Measurements from ENCODE around the gene FITM1. TPM values are rescaled to one million over a fixed set of nuclear protein-coding genes. Genes with fewer than 3 reads are reported as not detected.

The FITM1 gene
- total RNA-seq, 4 donors from 2014 or later, result 0.68 TPM; not detected in 3

- no peak for TF ChIP-seq CTCF (IDR thresholded peaks at IDR 0.05; ENCODE audit: low read depth)
Measured at GRCh38 chr14:24127673-24128072, 2.8 kb upstream of the FITM1 start.

GRCh38 chr14:24129410-24129998 is 955 bp upstream of the FITM1 start:
- TF ChIP-seq CTCF (IDR thresholded peaks at IDR 0.05; ENCODE audit: low read depth), result no peak

GRCh38 chr14:24130717-24131548 is 474 bp downstream of the FITM1 start:
- no peak for TF ChIP-seq CTCF (IDR thresholded peaks at IDR 0.05; ENCODE audit: low read depth)

- no peak for TF ChIP-seq CTCF (IDR thresholded peaks at IDR 0.05; ENCODE audit: low read depth)
Measured at GRCh38 chr14:24131549-24131966, 1.1 kb downstream of the FITM1 start.

- no peak for TF ChIP-seq CTCF (IDR thresholded peaks at IDR 0.05; ENCODE audit: low read depth)
Measured at GRCh38 chr14:24132061-24132685, 1.7 kb downstream of the FITM1 start.

- TF ChIP-seq CTCF (IDR thresholded peaks at IDR 0.05; ENCODE audit: low read depth), result no peak
Measured at GRCh38 chr14:24132976-24133375, 2.5 kb downstream of the FITM1 start.

- no peak for TF ChIP-seq CTCF (IDR thresholded peaks at IDR 0.05; ENCODE audit: low read depth)
Measured at GRCh38 chr14:24133735-24134134, 3.3 kb downstream of the FITM1 start.

All from subcutaneous adipose tissue (tissue), 4 donors.